ENCODE results near the gene BOC.

BOC gene

GRCh38 chr3:113249111-113249510 lies 37.8 kb downstream of the BOC start:
- H3K27ac ChIP-seq: no peak overlapping the region
- H4K20me1 ChIP-seq (ENCODE audit: insufficient read depth): no peaks in the 10 kb centered on the region
- H3K27me3 ChIP-seq (ENCODE audit: insufficient read depth, low read depth): no peaks in the 10 kb centered on the region
- H3K79me2 ChIP-seq (ENCODE audit: insufficient read depth, low read depth): no peaks in the 10 kb centered on the region
- H3K9ac ChIP-seq: no peak overlapping the region
- no peak overlapping the region for H2AFZ ChIP-seq (ENCODE audit: low read depth)
- no peak for TF ChIP-seq CTCF (conservative IDR thresholded peaks at IDR 0.05; ENCODE audit: low read depth, low read length)
- H3K4me2 ChIP-seq: no peak overlapping the region
- H3K4me1 ChIP-seq (ENCODE audit: low read depth, poor library complexity, severe bottlenecking): no peaks in the 10 kb centered on the region
- no peaks in the 10 kb centered on the region for H3K36me3 ChIP-seq (ENCODE audit: insufficient read depth)
- no peak overlapping the region for H3K4me3 ChIP-seq (IDR thresholded peaks at IDR 0.05; ENCODE audit: insufficient read depth, low read depth, low read length)

GRCh38 chr3:113249601-113250000 lies 38.2 kb downstream of the BOC start:
- no peaks in the 10 kb centered on the region for H3K79me2 ChIP-seq (ENCODE audit: insufficient read depth, low read depth)
- no peaks in the 10 kb centered on the region for H3K4me1 ChIP-seq (ENCODE audit: low read depth, poor library complexity, severe bottlenecking)
- no peak overlapping the region for H3K4me2 ChIP-seq
- H4K20me1 ChIP-seq (ENCODE audit: insufficient read depth): no peaks in the 10 kb centered on the region
- no peaks in the 10 kb centered on the region for H3K36me3 ChIP-seq (ENCODE audit: insufficient read depth)
- H3K4me3 ChIP-seq (IDR thresholded peaks at IDR 0.05; ENCODE audit: insufficient read depth, low read depth, low read length): no peak overlapping the region
- H2AFZ ChIP-seq (ENCODE audit: low read depth): no peak overlapping the region
- H3K9ac ChIP-seq: no peak overlapping the region
- no peak overlapping the region for H3K27ac ChIP-seq
- no peak for TF ChIP-seq CTCF (conservative IDR thresholded peaks at IDR 0.05; ENCODE audit: low read depth, low read length)
- no peaks in the 10 kb centered on the region for H3K27me3 ChIP-seq (ENCODE audit: insufficient read depth, low read depth)

- H3K36me3 ChIP-seq (ENCODE audit: insufficient read depth): no peaks in the 10 kb centered on the region
- no peaks in the 10 kb centered on the region for H4K20me1 ChIP-seq (ENCODE audit: insufficient read depth)
- H3K27ac ChIP-seq: no peak overlapping the region
- no peaks in the 10 kb centered on the region for H3K27me3 ChIP-seq (ENCODE audit: insufficient read depth, low read depth)
- no peak overlapping the region for H3K9ac ChIP-seq
- no peak overlapping the region for H2AFZ ChIP-seq (ENCODE audit: low read depth)
- H3K4me3 ChIP-seq (IDR thresholded peaks at IDR 0.05; ENCODE audit: insufficient read depth, low read depth, low read length): no peak overlapping the region
- H3K4me1 ChIP-seq (ENCODE audit: low read depth, poor library complexity, severe bottlenecking): no peaks in the 10 kb centered on the region
- H3K4me2 ChIP-seq: no peak overlapping the region
- TF ChIP-seq CTCF (conservative IDR thresholded peaks at IDR 0.05; ENCODE audit: low read depth, low read length): no peak
- no peaks in the 10 kb centered on the region for H3K79me2 ChIP-seq (ENCODE audit: insufficient read depth, low read depth)
These were observed 39.2 kb downstream of the BOC start for GRCh38 chr3:113250566-113250965.

GRCh38 chr3:113251817-113252216 lies 40.5 kb downstream of the BOC start:
- no peak overlapping the region for H3K4me2 ChIP-seq
- H3K4me3 ChIP-seq (IDR thresholded peaks at IDR 0.05; ENCODE audit: insufficient read depth, low read depth, low read length): no peak overlapping the region
- no peak for TF ChIP-seq CTCF (conservative IDR thresholded peaks at IDR 0.05; ENCODE audit: low read depth, low read length)
- H3K36me3 ChIP-seq (ENCODE audit: insufficient read depth): no peaks in the 10 kb centered on the region
- no peak overlapping the region for H3K27ac ChIP-seq
- H3K79me2 ChIP-seq (ENCODE audit: insufficient read depth, low read depth): no peaks in the 10 kb centered on the region
- H3K4me1 ChIP-seq (ENCODE audit: low read depth, poor library complexity, severe bottlenecking): no peaks in the 10 kb centered on the region
- no peak overlapping the region for H2AFZ ChIP-seq (ENCODE audit: low read depth)
- H4K20me1 ChIP-seq (ENCODE audit: insufficient read depth): no peaks in the 10 kb centered on the region
- no peaks in the 10 kb centered on the region for H3K27me3 ChIP-seq (ENCODE audit: insufficient read depth, low read depth)
- H3K9ac ChIP-seq: no peak overlapping the region

- Histone ChIP-seq H3K36me3 (ENCODE audit: insufficient read depth) (no peaks in the 10 kb centered on the region), H4K20me1 (ENCODE audit: insufficient read depth) (no peaks in the 10 kb centered on the region), H3K4me3 (IDR thresholded peaks at IDR 0.05; ENCODE audit: insufficient read depth, low read depth, low read length) (no peak overlapping the region), H3K4me2 (no peak overlapping the region), H3K27me3 (ENCODE audit: insufficient read depth, low read depth) (no peaks in the 10 kb centered on the region), H3K27ac (no peak overlapping the region), H3K4me1 (ENCODE audit: low read depth, poor library complexity, severe bottlenecking) (no peaks in the 10 kb centered on the region), H2AFZ (ENCODE audit: low read depth) (no peak overlapping the region), H3K79me2 (ENCODE audit: insufficient read depth, low read depth) (no peaks in the 10 kb centered on the region), H3K9ac (no peak overlapping the region)
- TF ChIP-seq CTCF (conservative IDR thresholded peaks at IDR 0.05; ENCODE audit: low read depth, low read length): no peak
These were observed 41.2 kb downstream of the BOC start for GRCh38 chr3:113252553-113252952.

Data from KMS-11 (cell line).